Fibroblast of the aortic adventitia (primary cell): Measurements from ENCODE around the gene SPTY2D1. TPM values are rescaled to one million over a fixed set of nuclear protein-coding genes. Genes with fewer than 3 reads are reported as not detected.
A peak's percentile ranks its signal among the peaks of the same experiment; 100 is the strongest.
"Not testable (repeated sequence)": the region's sequence is repeated elsewhere in the genome, so short reads cannot be mapped to it uniquely, and the experiment has no call there.

ENCODE experiments used
- DNase-seq: peaks from one replicate; pipeline ENCODE4 v3.0.0-alpha.2; 2010; ENCODE audit warnings: low read depth
- H3K4me3 ChIP-seq: 2 replicates; pipeline ENCODE4 v1.5.1; 2011; ENCODE audit warnings: low read depth, mild to moderate bottlenecking, control low read depth, low read length, moderate library complexity
- CTCF ChIP-seq: IDR thresholded peaks from 2 replicates; pipeline ENCODE4 v1.5.1; 2011; ENCODE audit warnings: mild to moderate bottlenecking, low read length, control low read depth, inconsistent platforms; ENCODE audit not compliant: insufficient read depth
- total RNA-seq: library from RNA; depleted of rRNA; stranded (reverse); fragments of >200 nt; gene quantifications from 2 replicates; pipeline ENCODE4 v1.2.3, GENCODE V29; 2012; ENCODE audit warnings: low replicate concordance

Gene SPTY2D1, protein sequence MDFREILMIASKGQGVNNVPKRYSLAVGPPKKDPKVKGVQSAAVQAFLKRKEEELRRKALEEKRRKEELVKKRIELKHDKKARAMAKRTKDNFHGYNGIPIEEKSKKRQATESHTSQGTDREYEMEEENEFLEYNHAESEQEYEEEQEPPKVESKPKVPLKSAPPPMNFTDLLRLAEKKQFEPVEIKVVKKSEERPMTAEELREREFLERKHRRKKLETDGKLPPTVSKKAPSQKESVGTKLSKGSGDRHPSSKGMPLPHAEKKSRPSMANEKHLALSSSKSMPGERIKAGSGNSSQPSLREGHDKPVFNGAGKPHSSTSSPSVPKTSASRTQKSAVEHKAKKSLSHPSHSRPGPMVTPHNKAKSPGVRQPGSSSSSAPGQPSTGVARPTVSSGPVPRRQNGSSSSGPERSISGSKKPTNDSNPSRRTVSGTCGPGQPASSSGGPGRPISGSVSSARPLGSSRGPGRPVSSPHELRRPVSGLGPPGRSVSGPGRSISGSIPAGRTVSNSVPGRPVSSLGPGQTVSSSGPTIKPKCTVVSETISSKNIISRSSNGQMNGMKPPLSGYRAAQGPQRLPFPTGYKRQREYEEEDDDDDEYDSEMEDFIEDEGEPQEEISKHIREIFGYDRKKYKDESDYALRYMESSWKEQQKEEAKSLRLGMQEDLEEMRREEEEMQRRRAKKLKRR
- total RNA-seq: 15.2 and 23.7 TPM in 2 replicates

- peak within 1 kb of the TSS; percentile 99 for H3K4me3 ChIP-seq
- TF ChIP-seq CTCF: peak; percentile 25
- DNase-seq: peak; percentile 99
Measured at GRCh38 chr11:18634140-18635032, at the start of gene SPTY2D1. SPTY2D1 (minus strand) TSS chr11:18634342; CDS start chr11:18634257, 85 bp downstream.

GRCh38 chr11:18682466-18682865 is 48.3 kb upstream of the SPTY2D1 start:
- H3K4me3 ChIP-seq: no peak overlapping the region
- TF ChIP-seq CTCF: no peak
- DNase-seq: no peak

DNA sequence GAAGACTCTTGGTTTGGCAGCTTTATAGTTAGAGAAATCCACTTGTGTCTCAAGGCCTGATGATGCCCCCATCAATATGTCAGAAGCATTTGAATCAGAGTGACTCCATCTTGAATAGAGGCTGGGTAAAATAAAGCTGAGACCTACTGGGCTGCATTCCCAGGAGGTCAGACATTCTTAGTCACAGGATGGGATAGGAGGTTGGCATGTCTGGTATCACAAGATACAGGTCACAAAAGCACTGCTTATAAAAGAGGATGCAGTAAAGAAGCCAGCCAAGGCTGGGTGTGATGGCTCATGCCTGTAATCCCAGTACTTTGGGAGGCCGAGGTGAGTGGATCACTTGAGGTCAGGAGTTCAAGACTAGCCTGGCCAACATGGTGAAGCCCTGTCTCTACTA is 47.8 kb upstream of the SPTY2D1 start:
- H3K4me3 ChIP-seq, DNase-seq: not testable (repeated sequence)

- H3K4me3 ChIP-seq: no peak overlapping the region
- DNase-seq: no peak
- no peak for TF ChIP-seq CTCF
Measured at GRCh38 chr11:18677560-18677959, 43.4 kb upstream of the SPTY2D1 start.

DNA sequence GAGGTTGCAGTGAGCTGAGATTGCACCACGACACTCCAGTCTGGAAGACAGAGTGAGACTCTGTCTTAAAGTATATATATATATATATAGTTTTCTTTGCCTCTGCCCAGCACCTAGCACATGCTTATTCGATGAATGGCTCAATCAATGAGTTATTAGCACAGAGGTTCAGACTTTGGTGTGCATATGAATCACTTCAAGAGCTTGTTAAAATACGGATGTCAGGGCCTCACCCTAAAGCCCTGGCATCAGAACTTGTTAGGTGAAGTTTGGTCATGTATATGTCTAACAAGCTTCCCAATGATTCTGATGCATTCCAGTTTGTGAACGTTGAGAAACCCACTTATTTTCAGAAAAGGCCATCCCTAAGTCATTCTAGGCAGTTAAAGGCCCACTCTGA is 42.7 kb upstream of the SPTY2D1 start:
- TF ChIP-seq CTCF: no peak
- no peak for DNase-seq
- no peak overlapping the region for H3K4me3 ChIP-seq

GRCh38 chr11:18672209-18672608 is 38.1 kb upstream of the SPTY2D1 start:
- not testable (repeated sequence) for DNase-seq, H3K4me3 ChIP-seq

DNA sequence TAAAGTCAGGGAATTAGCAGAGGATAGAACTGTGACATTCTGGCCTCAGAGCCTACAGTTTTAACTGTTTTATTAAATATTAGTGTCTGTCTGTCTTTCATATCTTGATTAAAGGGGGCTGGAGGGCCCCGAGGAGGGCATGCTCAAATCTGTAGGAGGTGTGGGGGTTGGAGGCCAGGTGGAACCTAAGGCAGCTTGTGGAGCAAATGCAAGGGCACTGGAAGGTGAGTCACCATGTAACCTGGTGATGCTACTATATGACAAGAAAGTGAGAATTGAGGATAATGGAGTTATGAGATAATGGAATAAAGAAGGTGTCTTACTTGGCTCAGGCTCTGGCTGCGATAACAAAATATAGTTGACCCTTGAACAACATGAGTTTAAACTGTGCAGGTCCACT is 37.1 kb upstream of the SPTY2D1 start:
- no peak overlapping the region for H3K4me3 ChIP-seq
- DNase-seq: no peak
- no peak for TF ChIP-seq CTCF
